GM21717 (cell line): ENCODE results near the gene CHADL.

Experiments
- ATAC-seq: cut with Tn5 transposase; IDR thresholded peaks from one replicate; pipeline ENCODE4 v1.9.1; 2021; ENCODE audit warnings: mild to moderate bottlenecking, moderate library complexity; ENCODE audit not compliant: unreplicated experiment

Gene CHADL

DNA sequence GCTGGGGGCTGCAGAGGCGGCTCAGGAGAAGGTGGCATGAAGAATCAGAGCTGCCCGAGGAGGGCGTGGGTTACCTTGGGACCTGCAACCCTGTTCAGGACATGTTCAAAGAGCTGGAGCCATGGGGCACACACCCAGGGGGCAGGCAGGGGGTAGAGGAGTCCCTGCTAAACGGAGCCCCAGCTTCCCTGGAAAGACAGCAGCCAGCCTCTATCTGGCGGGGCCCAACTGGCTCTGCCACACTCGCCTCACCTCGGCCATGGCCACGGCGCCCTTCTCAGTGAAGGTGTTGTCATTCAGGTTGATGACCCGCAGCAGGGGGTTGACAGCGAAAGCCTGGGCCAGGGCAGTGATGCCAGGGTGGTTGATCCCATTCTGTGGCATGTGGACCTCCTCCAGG lies 17.0 kb upstream of the CHADL start:
- ATAC-seq: no peak

DNA sequence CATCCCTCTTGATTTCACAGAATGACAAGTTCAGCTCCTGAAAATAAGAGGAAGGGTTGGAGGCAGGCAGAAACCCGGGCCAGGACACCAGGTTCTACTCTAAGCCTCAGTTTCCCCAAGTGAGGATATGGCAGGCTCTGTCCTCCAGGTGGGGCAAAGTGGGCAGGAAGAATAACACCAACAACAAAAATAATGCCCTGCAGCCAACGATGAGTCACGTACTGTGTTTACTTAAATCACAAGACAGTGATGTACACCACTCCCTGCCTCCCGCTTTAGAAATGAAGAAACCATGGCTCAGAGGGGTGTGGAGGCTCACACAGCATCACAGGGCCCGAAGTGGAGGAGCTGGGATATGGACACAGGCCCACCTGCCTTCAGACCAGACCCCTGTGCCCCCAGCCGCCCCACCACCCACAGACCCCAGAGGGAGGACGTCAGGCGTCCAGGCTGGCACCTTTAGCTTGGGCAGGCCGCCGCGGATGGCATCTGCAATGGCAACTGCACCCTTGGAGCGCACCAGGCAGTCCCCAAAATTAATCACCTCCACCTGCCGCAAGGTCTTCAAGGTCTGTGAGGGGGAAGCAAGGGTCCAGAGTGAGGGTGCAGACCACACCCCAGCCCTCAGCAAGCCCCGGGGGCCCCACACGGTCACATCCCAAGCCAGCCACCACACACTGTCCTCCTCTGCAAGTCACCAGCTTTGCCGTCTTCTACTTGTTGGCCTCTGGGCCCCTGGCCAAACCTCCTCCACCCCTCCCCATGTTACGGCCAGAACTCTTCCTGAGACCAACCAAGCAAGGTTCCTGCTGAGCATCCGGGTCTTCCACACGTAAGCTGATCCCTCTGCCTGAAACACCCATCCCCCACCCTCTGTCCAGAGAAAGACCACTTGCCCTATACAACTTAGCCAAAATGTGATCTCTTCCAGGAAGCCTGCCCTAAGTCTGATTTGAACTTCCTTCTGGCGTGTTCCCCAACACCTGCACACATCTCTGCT lies 15.8 kb upstream of the CHADL start:
- ATAC-seq: no peak

DNA sequence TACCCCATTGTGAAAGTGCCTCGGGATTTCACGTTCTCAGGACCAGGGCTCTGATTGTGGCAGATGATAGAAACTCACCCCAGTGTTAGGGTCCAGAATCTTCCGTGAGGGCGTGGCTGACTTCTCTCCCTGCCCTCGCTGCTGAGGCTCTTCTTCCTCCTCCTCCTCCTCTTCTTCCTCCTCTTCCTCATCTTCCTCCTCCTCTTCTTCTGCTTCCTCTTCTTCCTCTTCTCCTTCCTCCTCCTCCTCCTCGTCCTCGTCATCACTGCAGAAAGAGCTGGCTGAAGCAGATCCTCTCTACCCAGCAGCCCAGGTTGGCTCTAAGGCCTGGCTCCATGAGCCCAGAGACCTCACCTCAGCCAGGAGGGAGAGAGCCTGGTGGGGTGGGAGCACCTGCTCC lies 13.5 kb upstream of the CHADL start:
- ATAC-seq: no peak

DNA sequence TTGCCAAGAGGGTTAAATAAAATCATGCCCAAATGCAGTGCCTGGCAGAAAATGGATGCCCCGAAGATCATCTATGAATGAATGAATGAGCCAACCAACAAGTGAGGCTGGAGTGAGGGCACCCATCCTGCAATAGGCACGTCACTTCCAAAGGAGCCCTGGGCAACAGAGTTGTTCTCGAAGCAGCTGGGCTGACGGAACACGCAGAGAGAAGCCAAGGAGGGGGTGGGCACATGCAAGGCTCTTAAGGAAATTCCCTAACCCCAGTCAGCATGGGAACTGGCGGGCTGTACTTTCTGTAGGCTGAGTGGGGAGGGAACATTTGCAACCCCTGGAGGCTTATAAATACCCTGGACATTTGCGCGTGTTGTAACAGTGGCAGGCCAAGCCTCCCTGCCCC lies 11.6 kb upstream of the CHADL start:
- no peak for ATAC-seq

DNA sequence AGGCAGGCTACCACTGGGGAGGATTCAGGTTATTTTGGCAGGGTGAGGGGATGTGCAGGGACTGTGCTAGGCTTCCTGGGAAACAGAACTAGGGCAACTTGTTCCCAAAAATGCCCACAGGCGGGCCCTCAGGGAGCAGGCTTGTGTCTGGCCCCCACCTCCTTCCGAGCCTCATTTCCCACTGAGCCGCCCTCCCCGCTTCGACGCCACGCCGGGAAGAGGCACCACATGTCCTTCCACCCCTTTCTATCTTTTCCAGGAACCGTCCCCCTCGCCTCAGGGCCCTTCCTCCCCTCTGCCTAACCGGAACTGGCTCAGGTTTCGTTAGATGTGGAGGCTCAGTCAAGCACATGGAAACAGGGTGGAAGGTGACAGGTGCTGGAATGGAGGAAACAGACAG lies 9.4 kb upstream of the CHADL start:
- no peak for ATAC-seq

DNA sequence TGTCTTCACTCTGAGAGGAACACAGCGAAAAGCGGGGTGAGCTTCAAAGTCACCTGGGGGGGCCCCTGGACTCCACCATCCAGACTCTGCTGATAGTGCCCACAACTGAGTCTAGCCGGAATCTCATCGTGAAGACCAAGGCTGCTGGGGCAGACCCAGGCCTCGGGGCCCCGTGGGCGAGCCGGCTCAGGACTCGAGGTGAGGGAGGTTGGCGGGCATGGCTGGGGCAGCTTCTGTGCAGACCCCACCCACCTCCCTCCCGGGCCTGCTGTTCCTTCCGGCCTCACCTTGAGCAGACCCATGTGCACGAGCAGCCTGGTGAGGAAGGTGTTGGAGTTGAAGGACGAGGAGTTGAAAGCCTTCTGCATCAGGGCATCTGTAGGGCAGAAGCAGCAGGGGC lies 8.7 kb upstream of the CHADL start:
- no peak for ATAC-seq

DNA sequence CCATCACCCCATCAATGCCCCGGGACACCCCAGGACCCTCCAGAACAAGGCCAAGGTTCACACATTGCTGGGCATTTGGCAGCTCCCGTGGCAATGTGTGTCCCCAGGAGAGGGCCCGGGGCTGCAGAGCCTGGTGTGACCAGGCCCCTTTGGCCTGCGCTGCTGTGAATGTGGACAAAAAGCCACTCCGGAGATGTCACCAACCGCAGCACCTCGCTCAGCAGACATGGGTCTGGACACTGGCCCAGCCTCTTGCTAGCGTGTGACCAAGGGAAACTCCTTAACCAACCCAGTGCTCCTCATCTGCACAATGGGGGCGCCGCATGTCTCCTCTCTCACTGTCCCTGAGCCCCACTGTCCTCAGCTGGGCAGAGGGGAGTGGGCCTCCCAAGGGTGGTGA lies 8.0 kb upstream of the CHADL start:
- no peak for ATAC-seq

DNA sequence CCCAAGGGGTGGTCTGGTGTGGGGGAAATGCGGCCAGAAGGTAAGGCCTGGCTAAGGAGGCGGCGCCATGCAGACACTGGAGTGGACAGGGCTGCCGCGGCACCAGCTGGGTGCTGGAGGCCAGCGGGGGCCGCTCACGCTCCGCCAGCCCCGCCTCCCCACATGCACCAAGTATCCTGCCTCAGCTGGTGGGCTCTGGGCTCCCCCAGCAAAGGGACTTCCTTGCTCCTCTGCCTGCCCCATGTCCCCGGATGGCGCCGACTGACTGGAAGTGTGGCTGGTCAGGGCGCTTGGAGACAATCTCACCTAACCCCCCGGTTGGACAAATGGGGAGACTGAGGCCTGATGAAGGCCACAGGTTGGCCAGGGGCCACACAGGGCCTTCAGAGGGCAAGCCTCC lies 7.6 kb upstream of the CHADL start:
- ATAC-seq: no peak

DNA sequence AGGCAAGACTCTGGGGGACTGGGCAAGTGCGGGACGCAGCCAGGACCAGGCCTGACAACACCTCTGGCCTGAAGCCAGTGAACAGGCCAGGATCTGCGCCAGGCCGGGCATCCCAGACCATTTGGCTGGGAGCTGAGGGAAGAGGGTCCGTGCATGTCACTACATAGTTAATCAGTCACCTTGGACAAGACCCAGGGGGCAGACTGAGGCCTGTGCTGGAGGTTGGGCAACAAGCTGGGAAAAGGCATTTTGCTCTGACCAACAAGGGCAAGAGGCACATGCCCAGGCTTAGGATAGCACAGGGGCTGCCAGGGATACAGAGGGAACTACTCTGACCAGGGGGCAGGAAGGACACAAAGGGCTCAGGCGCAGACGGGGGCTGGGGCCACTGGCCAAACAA lies 7.0 kb upstream of the CHADL start:
- no peak for ATAC-seq

DNA sequence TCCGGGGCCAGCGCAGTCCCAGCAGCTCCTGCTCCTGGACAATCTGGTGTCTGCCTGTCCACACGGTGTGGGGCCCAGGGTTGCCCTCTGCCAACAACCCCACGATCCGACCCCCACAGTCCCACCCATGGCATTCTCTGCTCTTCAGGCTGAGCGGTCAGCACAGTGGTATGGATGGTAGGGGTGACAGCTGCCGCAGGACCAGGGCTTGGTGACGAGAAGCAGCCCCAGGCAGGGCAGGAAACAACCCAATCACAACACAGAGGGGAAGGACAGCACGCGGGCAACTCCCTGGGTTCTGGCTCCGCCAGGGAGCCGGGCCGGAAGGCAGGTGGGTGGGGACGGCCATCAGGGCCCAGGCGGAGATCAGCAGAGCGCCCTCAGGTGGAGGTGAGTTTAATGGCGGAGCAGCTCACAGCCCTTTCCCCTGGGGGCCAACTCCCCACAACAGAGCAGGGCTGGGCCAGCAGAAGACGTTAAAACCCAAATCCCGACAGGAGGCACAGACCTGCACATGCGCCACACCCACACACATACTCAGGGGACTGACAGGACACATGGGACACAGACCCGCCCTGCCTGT lies 5.3 kb upstream of the CHADL start:
- ATAC-seq: no peak

DNA sequence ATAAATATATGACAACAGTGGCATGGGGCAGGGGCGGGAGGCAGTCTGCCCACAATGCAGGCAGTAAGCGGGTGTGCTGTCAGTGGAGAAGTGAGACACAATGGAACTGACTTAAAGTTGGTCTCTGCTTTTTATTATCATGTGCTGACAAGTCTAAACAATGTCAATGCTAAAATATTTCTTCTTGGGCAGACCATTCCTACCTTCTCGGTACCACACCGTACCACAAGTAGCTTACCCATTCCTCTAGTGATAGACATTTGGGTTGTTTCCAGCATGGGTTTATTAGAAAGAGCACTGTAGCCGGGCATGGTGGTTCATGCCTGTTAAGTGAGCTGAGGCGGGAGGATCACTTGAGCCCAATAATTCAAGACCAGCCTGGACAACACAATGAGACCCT lies 2.6 kb upstream of the CHADL start:
- ATAC-seq: no peak

DNA sequence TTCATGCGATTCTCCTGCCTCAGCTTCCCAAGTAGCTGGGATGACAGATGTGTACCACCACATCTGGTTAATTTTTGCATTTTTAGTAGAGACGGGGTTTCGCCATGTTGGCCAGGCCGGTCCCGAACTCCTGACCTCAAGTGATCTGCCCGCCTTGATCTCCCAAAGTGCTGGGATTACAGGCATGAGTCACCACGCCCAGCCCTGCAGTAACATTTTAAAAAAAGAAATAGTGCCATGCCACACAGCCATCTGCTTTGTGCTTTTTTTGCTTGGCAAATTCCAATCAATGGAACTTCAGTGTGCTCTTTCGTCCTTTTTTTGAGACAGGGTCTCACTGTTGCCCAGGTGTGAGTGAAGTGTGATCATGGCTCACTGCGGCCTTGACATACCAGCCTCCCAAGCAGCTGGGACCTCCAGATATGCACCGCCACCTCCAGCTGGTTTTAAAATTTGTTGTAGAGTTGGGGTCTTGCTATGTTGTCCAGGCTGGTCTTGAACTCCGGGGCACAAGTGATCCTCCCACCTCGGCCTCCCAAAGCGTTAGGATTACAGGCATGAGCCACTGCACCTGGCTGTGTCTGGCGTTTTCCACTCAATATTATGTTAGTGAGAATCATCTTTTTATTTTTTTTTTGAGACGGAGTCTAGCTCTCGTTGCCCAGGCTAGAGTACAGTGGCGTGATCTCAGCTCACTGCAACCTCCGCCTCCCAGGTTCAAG lies 1.8 kb upstream of the CHADL start:
- ATAC-seq: no peak

DNA sequence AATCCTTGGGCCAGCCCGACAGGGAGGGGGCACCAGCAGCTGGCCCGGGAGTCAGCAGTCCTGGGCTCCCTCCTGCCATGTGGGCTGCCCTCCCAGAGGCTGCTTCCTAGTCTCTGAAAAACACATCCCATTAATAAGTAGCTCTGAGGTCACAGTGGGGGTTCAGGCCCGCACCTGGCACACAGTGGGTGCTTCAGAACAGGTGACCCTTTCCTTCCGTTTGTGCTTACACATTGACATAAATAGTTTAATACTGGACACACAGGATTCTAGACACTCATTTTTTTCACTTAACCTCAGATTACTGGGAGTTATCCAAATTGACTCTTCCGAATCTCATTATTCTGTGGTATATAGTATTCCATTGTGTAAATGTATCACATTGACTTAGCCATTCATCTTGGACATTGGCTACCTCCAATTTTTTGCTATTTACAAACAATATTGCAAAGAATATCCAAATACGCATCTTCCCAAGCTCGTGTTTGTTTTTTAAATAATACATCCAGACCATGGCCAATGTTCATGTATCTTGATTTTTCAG lies 474 bp upstream of the CHADL start:
- no peak for ATAC-seq

DNA sequence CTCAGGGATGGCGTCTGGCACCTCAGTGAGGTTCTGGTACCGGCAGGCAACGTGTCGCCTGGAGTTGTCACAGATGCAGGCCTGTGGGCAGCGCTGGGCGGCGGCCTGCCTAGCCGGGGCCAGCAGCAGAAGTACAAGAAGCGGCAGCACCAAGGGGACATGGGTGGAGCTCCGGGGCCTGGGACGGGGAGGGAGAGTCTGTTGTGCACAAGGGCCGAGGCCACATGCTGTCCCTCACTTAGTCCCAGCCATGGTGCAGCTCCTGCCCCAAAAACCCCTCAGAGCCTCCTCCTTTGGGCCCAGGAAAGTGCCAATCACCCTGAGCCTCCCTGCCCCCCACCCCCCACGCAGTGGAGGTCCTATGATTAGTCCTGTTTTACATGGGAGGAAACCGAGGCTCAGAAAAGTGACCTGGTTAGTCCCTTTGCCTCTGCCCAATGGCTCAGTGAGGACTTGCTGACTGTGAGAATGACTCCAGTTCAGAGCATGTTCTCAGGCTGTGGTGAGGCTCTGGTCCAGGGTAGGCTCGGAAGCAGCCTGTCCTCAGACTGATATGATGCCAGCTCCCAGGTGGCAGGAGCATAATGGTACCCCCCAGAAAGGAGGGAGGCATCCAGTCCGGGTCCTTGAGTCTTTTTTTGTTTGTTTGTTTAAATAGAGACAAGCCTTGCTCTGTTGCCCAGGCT lies 1.1 kb downstream of the CHADL start:
- ATAC-seq: no peak

DNA sequence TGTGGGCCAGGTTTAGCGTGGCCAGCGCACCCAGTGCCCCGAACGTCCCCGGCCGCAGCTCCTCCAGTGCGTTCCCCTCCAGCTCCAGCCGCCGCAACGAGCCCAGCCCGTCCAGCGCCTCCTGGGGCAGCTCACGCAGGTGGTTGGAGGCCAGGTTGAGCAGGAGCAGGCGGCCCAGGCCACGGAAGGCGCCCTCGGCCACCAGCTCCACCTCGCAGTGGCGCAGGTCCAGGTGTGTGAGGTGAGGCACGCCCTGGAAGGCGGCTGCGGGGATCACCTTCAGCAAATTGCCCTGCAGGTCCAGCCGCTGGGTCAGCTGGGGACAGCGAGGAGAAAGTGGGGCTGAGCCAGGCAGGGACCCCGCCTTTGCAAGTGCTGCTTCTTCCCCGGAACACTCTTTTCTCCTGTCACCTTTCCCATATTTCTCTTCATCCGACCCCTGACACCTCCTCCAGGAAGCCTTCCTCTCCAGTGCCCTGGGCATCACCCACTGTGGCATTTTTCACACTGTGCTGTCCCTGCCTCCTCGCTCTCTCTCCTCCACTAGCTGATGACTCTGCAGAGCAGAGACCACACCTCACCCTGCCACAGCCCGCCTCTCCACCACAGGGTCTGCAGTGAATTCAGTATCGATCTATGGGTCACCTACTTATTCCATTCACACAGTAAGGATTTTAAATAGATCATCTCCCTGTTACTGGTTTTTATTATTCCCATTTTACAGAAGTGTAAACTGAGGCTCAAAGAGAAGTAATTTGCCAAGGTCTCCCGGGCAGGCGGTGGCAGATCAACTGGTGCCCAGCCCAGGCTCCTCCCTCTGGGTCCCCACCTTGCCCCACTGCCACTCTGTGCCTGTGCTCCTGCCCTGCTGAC lies 1.9 kb downstream of the CHADL start:
- no peak for ATAC-seq

DNA sequence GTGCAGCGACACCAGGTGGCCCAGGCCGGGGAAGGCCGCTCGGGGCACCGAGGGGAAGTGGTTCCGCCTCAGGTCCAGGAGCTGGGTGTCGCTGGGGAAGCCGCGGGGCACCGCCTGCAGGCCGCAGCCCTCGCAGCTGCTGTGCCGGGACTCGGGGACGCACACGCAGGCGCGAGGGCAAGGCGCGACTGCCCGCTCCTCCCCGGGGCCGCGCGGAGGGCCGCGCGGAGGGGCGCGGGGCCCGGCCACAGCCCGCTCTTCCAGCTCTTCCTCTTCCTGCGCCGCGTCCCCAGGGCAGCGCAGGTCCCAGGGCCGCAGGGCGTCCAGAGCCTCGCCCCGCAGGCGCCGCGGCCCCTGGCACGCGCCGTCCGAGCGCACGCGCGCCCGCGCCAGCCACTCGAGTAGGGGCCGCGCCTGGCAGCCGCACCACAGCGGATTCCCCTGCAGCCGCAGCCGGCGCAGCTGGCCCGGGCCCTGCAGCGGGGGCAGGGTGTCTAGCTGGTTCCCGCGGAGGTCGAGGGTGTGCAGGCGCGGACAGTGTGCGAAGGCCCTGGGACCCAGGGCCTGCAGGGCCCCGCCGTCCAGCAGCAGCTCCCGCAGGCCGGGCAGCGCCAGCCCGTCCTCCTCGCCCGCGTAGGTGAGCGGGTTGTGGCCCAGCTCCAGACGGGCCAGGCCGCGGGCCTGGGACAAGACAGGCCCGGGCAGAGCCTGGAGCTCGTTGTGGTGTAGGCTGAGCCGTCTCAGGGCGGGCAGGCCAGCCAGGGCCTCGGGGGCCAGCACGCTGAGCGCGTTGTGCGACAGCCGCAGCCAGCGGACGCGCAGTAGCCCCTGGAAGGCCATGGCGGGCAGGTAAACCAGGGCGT lies 2.8 kb downstream of the CHADL start:
- peak; percentile 69 for ATAC-seq

DNA sequence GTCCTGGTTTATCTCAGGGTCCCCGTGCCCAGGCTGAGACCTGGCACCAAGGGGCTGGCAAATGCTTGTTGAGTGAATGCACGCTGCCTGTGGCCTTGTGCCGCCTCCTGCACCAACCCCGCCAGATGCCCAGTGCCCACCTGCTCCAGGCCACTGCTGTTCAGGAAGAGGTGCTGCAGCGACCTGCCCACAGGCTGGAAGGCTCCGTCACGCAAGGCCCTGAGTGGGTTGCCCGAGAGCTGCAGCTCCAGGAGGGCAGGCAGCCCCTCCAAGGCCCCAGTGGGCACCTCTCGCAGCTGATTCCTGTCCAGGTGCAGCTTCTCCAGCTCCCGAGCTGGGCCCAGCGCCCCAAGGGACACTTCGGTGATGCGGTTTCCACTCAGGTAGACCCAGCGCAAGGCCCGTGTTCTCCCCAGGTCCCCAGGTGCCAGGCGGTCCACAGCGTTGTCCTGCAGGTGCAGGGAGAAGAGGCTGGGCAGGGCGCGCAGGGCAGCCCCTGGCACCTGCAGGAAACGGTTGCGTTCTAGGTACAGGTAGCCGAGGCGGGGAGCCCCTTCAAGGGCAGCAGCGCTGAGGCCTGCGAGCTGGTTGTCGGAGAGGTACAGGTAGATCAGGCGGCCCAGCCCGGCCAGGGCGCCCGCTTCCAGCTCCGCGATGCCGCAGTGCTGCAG lies 3.6 kb downstream of the CHADL start:
- no peak for ATAC-seq
